HG03460 (cell line): ENCODE results near the gene MRPL52.
A peak's percentile ranks its signal among the peaks of the same experiment; 100 is the strongest.
"Not testable (repeated sequence)": the region's sequence is repeated elsewhere in the genome, so short reads cannot be mapped to it uniquely, and the experiment has no call there.

Experiments
- ATAC-seq: cut with Tn5 transposase; IDR thresholded peaks from one replicate; pipeline ENCODE4 v1.9.1; 2021; ENCODE audit not compliant: unreplicated experiment

Gene MRPL52

DNA sequence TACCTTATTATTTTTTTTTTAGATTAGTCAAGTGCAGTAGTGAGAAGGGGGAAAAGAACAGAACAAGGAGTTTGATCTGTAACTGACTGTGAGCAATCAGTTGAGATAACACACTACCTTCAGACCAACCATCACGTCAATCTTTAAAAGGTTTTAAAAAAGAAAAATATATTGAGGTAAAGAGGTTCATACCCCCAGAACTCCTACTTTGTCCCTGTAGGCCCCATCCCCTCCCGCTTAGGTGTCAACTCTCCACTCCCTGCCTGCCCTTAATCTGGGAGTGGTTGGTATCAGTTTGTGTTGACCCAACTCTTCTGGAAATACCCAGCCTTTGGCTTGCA is 22.9 kb downstream of the MRPL52 start:
- peak; percentile 13 for ATAC-seq

DNA sequence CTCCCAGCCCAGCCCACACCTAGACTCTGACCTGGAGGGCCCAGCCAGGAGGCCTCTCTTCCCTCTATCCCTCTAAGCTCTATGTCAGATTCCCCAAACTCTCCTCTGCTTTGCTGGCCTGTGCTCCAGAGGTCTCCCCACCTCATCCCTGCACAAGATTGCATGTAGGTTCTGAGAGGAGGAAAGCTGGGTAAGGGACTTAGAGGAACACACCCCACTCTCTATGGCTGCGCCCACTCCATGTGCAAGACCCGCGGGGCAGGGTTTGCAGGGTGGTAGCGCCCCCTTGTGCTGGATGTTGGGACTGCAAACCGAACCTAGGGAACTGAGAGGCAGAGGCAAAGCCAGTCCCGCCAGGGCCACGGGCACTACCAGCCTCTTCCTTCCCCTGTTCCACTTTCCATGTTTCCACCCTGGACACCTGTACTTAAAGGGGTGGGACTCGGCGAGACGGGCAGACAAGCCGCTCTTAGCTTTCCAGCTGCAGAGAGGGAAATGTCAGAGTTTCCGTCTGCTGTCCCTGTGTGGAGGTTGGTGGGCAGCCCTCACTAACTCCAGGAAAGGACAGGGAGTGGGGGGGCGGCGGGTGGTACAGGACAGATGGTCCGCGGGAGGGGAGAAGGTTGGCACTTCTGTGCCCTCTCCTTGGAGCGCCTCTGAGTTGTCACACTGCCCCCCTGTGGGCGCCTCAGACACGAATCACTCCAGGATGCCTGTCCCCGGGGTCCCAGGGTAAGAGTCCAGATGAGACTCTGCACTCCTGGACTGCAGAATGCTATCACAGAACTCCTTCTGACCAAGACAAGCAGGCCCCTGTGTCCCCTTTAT is 23.5 kb downstream of the MRPL52 start:
- ATAC-seq = peak; percentile 72

DNA sequence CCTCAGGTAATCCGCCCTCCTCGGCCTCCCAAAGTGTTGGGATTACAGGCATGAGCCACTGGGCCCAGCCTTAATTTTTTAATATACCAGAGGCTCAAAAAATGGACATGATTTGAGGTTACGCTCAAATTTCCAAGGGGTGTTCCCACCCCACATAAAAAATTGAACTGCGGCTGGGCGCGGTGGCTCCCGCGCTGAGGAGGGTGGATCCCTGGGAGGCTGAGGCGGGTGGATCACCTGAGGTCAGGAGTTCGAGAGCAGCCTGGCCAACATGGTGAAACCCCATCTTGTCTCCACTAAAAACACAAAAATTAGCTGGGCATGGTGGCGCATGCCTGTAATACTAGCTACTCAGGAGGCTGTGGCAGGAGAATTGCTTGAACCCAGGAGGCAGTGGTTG is 24.6 kb downstream of the MRPL52 start:
- not testable (repeated sequence) for ATAC-seq

DNA sequence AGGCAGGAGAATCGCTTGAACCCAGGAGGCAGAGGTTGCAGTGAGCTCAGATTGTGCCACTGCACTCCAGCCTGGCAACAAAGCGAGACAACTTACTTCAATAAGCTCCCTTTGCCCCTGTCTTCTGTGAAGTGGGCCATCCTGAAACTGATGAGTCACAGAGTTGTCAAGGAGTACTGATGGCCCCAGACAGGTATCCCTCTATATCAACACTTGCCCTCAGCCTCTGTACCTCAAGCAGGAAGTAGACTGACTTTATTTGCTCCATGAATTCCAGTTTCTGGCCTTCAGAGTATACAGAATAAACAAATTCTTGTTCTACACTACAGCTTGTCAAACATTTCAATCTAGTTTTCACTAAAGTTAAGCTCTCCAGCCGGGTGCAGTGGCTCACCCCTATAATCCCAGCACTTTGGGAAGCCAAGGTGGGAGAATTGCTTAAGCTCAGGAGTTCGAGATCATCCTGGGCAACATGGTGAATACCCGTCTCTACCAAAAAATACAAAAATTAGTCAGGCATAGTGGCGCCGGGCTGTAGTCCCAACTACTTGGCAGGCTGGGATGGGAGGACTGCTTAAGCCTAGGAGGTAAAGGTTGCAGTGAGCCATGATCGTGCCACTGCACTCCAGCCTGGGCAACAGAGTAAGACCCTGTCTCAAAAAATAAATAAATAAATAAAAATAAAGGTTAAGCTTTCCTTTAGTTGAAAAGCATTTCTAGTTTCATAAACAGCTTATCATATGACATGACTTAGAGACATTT is 25.5 kb downstream of the MRPL52 start:
- ATAC-seq = no peak

DNA sequence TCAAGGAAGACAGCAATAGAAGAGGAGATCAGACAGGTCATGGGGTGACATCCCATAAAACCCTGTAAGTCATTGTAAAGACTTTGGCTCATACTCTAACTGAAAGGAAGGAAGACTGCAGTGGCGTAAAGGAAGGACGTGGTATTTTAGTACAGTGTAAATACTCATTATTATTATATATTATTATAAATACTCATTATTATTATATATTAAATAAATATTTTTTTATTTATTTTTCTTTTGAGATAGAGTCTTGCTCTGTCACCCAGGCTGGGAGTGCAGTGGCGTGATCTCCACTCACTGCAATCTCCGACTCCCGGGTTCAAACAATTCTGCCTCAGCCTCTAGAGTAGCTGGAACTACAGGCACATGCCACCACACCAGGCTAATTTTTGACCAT is 26.7 kb downstream of the MRPL52 start:
- no peak for ATAC-seq

DNA sequence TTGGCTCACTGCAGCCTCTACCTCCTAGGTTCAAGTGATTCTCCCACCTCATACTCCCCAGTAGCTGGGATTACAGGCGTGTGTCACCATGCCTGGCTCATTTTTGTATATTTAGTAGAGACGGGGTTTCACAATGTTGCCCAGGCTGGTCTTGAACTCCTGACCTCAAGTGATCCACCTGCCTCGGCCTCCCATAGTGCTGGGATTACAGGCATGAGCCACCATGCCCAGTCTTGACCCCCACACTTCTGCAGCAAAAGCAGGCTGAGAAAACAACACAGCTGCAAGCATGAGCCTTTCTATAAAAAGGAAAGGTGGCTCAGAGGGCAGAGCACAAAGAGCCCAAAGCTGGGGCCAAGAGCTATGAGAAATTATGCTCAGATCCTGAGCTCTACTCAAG is 30.7 kb downstream of the MRPL52 start:
- ATAC-seq = not testable (repeated sequence)

DNA sequence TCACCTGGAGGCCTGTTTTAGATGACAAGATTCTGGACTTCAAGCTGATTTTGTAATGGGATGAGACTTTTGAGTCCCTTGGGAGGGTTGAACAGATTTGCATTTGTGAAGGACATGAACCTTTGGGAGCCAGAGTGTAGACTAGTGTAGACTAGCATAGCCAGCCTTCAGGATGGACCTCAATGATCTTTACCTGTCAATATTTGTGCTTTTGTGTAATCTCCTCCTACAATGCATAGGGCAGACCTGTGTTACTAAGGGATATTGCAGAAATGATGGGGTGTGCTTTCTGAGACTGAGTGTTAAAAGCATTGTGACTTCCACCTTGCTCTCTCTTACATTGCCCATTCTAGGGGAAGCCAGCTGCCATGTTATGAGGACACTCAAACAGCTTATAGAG is 32.0 kb downstream of the MRPL52 start:
- no peak for ATAC-seq

DNA sequence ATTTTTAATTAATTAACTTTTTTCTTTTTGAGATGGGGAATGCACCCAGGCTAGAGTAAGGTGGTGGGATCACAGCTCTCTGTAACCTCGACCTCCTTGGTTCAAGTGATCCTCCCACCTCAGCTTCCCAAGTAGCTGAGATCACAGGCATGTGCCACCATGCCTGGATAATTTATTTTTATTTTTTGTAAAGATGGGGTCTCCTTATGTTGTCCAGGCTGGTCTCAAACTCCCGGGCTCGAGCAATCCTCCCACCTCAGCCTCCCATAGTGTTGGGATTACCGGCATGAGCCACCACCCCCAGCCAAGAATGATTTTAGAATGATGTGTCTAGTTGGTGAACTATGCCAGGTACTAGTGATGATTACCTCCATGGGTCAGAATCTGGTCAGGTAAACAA is 35.3 kb downstream of the MRPL52 start:
- ATAC-seq = no peak

DNA sequence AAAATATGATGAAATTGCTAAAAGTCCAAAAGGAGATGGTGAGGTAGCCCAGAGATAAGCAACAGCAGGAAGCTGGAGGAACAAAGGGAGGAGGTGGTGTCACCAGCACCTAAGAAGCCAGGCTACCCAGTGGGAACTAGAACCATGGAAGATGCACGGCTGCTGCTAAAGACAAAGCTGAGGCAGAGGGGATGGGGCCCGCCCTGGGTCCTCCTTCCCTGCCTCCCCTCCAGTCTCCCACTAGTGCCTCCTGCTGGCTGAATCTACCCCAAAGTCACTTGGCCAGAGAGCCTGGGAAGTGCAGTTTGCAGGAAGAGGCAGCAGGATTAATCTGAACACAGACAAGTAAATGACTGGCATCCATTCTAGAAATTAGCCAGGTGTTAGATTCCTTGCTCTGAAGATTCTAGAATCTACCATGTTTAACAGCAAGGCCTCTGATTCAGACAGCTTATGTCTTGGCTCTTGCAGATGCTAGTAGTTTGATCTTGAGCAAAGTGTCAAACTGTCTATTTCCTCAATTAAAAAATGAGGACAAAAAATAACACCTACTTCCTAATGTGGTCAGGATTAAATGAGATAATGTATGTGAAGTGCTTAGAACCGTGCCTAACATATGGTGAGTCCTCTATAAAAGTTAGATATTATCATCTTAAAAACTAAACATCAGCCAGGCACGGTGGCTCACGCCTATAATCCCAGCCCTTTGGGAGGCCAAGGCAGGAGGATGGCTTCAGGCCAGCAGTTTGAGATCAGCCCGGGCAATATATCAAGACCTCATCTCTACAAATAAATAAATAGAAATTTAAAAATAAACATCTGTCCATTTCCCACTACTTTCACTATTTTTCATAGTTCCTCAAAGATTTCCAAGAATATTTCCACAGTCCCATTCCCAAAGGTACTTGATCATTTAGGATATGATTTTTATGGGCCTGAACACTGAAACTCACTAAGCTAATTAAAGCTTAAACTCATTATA is 36.0 kb downstream of the MRPL52 start:
- ATAC-seq = no peak

DNA sequence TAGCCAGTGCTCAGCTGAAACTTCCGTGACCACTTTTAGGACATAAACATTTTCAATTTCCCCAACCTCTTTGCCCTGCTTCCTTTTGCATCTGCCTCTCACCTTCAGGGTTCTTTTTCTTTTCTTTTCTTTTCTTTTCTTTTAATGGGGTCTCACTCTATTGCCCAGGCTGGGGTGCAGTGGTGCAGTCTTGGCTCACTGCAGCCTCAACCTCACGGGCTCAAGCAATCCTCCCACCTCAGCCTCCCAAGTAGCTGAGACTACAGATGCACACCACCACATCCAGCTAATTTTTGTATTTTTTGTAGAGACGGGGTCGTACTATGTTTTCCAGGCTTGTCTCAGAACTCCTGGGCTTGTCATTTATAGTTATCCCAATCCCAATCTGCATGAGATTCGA is 37.2 kb downstream of the MRPL52 start:
- ATAC-seq = no peak

DNA sequence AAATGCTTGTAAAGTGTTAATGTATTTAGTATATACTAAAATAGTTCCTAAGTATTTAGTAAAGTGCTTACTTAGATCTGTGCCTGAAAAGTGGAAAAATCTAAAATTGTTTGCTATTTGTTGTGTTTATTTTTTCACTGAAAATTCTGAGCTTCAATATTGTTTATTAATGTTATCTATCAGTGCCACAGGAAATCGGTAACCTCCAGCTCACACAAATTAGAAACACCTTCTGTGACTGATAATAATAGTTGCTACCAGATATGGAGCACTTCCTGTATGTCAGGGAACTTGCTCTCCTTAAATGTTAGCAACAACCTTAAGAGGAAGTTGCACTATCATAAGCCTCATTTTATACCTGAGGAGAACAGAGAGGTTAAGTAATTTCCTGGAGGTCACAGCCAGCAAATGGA is 41.1 kb downstream of the MRPL52 start:
- peak; percentile 35 for ATAC-seq

DNA sequence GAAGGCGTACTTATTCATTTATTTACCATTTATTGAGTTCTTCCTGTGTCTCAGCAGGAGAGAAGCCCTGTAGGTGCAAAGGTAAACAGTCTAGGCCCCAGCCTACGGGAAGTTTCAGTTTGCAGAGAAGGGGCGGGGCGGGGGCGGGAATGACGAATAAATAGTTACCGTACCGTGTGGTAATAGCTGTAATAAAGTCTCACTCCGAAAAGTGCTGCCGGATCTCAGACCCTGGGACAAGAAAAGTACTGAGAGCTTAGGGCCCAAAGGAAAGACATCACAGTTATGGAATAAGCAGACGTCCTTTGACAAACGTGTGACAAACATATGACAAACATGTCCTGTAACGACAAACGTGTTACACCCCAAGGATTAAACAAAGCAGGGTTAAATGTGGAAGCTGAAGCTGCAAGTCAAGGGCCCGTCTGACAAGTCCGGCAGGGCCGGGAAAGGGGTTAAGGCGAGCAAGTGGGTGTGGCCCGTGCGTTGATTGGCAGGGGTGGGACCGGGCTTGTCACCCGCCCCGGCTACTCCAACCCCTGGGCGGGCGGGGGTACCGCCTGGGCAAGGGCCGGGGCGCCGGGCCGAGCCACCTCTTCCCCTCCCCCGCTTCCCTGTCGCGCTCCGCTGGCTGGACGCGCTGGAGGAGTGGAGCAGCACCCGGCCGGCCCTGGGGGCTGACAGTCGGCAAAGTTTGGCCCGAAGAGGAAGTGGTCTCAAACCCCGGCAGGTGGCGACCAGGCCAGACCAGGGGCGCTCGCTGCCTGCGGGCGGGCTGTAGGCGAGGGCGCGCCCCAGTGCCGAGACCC is 41.7 kb downstream of the MRPL52 start, which contains the start of gene LRP10:
Gene LRP10 (plus strand): TSS at position 517 of the 809 bp plus-strand sequence. CDS start 564 bp downstream, outside the sequence.
- ATAC-seq = peak; percentile 77

DNA sequence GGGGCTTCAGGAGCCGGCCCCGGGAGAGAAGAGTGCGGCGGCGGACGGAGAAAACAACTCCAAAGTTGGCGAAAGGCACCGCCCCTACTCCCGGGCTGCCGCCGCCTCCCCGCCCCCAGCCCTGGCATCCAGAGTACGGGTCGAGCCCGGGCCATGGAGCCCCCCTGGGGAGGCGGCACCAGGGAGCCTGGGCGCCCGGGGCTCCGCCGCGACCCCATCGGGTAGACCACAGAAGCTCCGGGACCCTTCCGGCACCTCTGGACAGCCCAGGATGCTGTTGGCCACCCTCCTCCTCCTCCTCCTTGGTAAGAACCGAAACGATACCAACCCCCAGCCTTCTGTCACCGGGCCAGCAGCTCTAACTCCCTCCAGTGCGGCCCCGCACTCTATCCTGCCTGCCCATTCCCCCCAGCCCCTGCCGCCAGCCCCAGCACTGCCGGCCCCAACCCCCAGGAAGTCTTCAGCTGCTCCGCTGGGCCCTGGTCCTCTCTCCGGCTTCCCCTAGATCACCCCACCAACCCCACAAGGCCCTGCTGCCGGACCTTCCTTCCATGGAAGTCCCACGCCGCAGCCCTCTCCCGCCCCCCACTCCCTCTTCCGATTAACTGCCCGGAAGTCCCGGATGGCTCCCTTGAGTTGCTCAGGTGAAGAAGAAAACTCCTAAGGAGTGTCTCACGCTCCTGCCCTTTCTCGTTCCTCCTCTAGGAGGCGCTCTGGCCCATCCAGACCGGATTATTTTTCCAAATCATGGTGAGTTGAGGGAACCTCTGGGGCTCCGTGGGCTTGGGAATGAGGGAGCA is 42.5 kb downstream of the MRPL52 start:
- peak; percentile 18 for ATAC-seq

DNA sequence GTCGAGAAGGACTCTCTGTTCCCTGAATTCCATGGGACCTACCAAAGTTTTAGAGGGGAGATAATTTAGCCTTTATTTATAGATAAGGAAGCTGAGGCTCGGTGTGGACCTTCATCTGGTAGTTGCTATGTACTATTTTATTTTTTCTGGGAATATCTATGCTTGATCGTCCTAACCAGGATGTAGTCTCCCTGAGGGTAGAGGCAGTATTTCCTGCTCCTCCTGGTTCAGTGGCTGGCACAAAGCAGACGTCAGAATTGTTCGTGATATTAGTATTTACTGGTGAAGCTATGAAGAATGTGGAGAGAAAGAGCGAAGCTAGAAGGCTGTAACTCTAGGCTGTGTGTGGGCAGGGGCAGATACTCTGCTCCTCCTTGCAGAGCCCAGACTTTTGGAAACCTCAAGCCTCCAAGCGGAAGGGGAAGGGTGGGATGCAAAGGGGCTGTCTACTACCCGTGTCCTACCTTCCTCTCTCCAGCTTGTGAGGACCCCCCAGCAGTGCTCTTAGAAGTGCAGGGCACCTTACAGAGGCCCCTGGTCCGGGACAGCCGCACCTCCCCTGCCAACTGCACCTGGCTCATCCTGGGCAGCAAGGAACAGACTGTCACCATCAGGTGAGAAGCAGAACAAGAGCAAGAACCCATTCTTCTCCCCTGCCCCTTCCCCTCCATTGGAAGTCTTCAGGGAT is 43.3 kb downstream of the MRPL52 start:
- no peak for ATAC-seq

DNA sequence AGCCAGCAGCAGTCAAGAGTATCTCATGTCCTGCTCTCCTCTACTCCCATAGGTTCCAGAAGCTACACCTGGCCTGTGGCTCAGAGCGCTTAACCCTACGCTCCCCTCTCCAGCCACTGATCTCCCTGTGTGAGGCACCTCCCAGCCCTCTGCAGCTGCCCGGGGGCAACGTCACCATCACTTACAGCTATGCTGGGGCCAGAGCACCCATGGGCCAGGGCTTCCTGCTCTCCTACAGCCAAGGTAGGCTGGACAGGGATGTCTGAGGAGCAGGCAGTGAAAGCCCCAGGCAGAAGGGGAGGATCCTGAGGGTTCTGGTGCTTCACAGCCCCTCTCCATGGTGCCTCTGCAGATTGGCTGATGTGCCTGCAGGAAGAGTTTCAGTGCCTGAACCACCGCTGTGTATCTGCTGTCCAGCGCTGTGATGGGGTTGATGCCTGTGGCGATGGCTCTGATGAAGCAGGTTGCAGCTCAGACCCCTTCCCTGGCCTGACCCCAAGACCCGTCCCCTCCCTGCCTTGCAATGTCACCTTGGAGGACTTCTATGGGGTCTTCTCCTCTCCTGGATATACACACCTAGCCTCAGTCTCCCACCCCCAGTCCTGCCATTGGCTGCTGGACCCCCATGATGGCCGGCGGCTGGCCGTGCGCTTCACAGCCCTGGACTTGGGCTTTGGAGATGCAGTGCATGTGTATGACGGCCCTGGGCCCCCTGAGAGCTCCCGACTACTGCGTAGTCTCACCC is 45.5 kb downstream of the MRPL52 start:
- ATAC-seq = no peak

DNA sequence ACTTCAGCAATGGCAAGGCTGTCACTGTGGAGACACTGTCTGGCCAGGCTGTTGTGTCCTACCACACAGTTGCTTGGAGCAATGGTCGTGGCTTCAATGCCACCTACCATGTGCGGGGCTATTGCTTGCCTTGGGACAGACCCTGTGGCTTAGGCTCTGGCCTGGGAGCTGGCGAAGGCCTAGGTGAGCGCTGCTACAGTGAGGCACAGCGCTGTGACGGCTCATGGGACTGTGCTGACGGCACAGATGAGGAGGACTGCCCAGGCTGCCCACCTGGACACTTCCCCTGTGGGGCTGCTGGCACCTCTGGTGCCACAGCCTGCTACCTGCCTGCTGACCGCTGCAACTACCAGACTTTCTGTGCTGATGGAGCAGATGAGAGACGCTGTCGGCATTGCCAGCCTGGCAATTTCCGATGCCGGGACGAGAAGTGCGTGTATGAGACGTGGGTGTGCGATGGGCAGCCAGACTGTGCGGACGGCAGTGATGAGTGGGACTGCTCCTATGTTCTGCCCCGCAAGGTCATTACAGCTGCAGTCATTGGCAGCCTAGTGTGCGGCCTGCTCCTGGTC is 46.1 kb downstream of the MRPL52 start:
- ATAC-seq = no peak

DNA sequence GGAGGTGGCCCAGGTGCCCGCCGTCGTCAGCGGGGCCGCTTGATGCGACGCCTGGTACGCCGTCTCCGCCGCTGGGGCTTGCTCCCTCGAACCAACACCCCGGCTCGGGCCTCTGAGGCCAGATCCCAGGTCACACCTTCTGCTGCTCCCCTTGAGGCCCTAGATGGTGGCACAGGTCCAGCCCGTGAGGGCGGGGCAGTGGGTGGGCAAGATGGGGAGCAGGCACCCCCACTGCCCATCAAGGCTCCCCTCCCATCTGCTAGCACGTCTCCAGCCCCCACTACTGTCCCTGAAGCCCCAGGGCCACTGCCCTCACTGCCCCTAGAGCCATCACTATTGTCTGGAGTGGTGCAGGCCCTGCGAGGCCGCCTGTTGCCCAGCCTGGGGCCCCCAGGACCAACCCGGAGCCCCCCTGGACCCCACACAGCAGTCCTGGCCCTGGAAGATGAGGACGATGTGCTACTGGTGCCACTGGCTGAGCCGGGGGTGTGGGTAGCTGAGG is 47.4 kb downstream of the MRPL52 start:
- ATAC-seq = no peak
